PC-9 (cell line): Measurements from ENCODE around the gene NISCH. TPM values are rescaled to one million over a fixed set of nuclear protein-coding genes. Genes with fewer than 3 reads are reported as not detected.

Experiments
- BruUV-seq: library from RNA; stranded (reverse); fragments of 400-500 nt; replicated peaks from 2 replicates; lab custom pipeline; 2021; lab: Mats Ljungman, UMichigan
- CTCF ChIA-PET: fragments of 300-600 bp; sonication (Branson Sonifier 250); formaldehyde crosslinking; loops from one replicate; lab custom pipeline; 2022; ENCODE audit warnings: antibody characterized with exemption; lab: Charles Lee
- POLR2A ChIA-PET: fragments of 300-600 bp; sonication (Branson Sonifier 250); formaldehyde crosslinking; loops from one replicate; lab custom pipeline; 2022; ENCODE audit warnings: antibody characterized with exemption; ENCODE audit not compliant: unreplicated experiment; lab: Charles Lee
- DNase-seq, 2 experiments: peaks; one replicate each; pipeline versions ENCODE4 v3.0.0 to v3.0.0-alpha.2; 2015 to 2022; ENCODE audit warnings: mixed read lengths in 1 of 2
- H2AFZ ChIP-seq: fragments of 200-600 bp; sonication (generic); 2 replicates; pipeline ENCODE4 v1.8.1; 2017; ENCODE audit warnings: antibody characterized with exemption
- H3F3A ChIP-seq: fragments of 200-600 bp; sonication (generic); 2 replicates; pipeline ENCODE4 v1.8.1; 2017; ENCODE audit warnings: antibody characterized with exemption, mild to moderate bottlenecking, low read depth; ENCODE audit not compliant: insufficient read depth
- H3K27ac ChIP-seq: fragments of 200-600 bp; sonication (generic); 2 replicates; pipeline ENCODE4 v1.6.1; 2016; ENCODE audit warnings: mixed run types
- H3K27me3 ChIP-seq: fragments of 200-600 bp; sonication (generic); 2 replicates; pipeline ENCODE4 v1.6.1; 2016; ENCODE audit warnings: low read depth, mixed run types; ENCODE audit not compliant: insufficient read depth
- H3K36me3 ChIP-seq: fragments of 200-600 bp; sonication (generic); 2 replicates; pipeline ENCODE4 v1.6.1; 2016; ENCODE audit warnings: low read depth, mixed run types
- H3K4me1 ChIP-seq: fragments of 200-600 bp; sonication (generic); replicated peaks from 2 replicates; pipeline ENCODE4 v1.6.1; 2016; ENCODE audit warnings: mixed run types; ENCODE audit not compliant: insufficient read depth
- H3K4me2 ChIP-seq: fragments of 200-600 bp; sonication (generic); 2 replicates; pipeline ENCODE4 v1.6.1; 2017; ENCODE audit warnings: mixed run types
- H3K4me3 ChIP-seq: fragments of 200-600 bp; sonication (generic); 2 replicates; pipeline ENCODE4 v1.6.1; 2016; ENCODE audit warnings: mixed run types
- H3K79me2 ChIP-seq: fragments of 200-600 bp; sonication (generic); 2 replicates; pipeline ENCODE4 v1.6.1; 2017; ENCODE audit warnings: low read depth, mixed run types
- H3K9me2 ChIP-seq: fragments of 200-600 bp; sonication (generic); 2 replicates; pipeline ENCODE4 v1.8.1; 2017; ENCODE audit warnings: mild to moderate bottlenecking; ENCODE audit not compliant: insufficient read depth
- H3K9me3 ChIP-seq: fragments of 200-600 bp; sonication (generic); 2 replicates; pipeline ENCODE4 v1.8.1; 2016; ENCODE audit warnings: low read depth; ENCODE audit not compliant: insufficient read depth
- H4K20me1 ChIP-seq: fragments of 200-600 bp; sonication (generic); 2 replicates; pipeline ENCODE4 v1.8.1; 2017; ENCODE audit not compliant: insufficient read depth
- CTCF ChIP-seq: fragments of 200-600 bp; sonication (generic); conservative IDR thresholded peaks from 2 replicates; pipeline ENCODE4 v1.6.1; 2017; ENCODE audit warnings: mixed run types, antibody characterized with exemption, mild to moderate bottlenecking, moderate library complexity
- EZH2 ChIP-seq: fragments of 200-600 bp; sonication (generic); IDR thresholded peaks from 2 replicates; pipeline ENCODE4 v1.8.0; 2017; ENCODE audit warnings: antibody characterized with exemption, low read depth
- intact Hi-C: fragments of 100-400 bp; cut with micrococcal nuclease; formaldehyde crosslinking; loops from one replicate; pipeline ENCODE4 v1.10.0; 2022; ENCODE audit not compliant: unreplicated experiment
- total RNA-seq: library from RNA; stranded (reverse); gene quantifications from 2 replicates; pipeline ENCODE4 v1.2.3, GENCODE V29; 2021

Gene NISCH
- total RNA-seq, 1 experiment from 2014 or later = 66.1 TPM

- intact Hi-C loops = no loop called here
- Histone ChIP-seq H3K4me2 (no peak overlapping the region), H4K20me1 (no peaks in the 10 kb centered on the region), H3K9me2 (no peaks in the 10 kb centered on the region), H3K4me1 (peaks cover 9% of the 10 kb centered on the region; the same call in 1 of the 2 replicates), H3K9me3 (no peaks in the 10 kb centered on the region), H3K27ac (no peak overlapping the region), H3F3A (no peaks in the 10 kb centered on the region), H2AFZ (no peak overlapping the region), H3K36me3 (no peaks in the 10 kb centered on the region), H3K27me3 (no peaks in the 10 kb centered on the region), H3K4me3 (no peak overlapping the region), H3K79me2 (no peaks in the 10 kb centered on the region)
- TF ChIP-seq CTCF (no peak), EZH2 (no peak)
- POLR2A ChIA-PET = no interaction called here
- no TSS peak for BruUV-seq
- CTCF ChIA-PET = no interaction called here
- DNase-seq = no peak
These were observed 18.8 kb upstream of the NISCH start for GRCh38 chr3:52436500-52437149.

- H3K9me3 ChIP-seq = no peaks in the 10 kb centered on the region
- POLR2A ChIA-PET = no interaction called here
- CTCF ChIA-PET = no interaction called here
- H3F3A ChIP-seq = no peaks in the 10 kb centered on the region
- TF ChIP-seq CTCF (no peak), EZH2 (no peak)
- no peaks in the 10 kb centered on the region for H3K36me3 ChIP-seq
- H3K27ac ChIP-seq = no peak overlapping the region
- no peaks in the 10 kb centered on the region for H3K27me3 ChIP-seq
- no TSS peak for BruUV-seq
- no peak overlapping the region for H2AFZ ChIP-seq
- no peak overlapping the region for H3K4me3 ChIP-seq
- DNase-seq = no peak
- H3K4me1 ChIP-seq = peaks cover 6% of the 10 kb centered on the region; the same call in 1 of the 2 replicates
- no peaks in the 10 kb centered on the region for H4K20me1 ChIP-seq
- intact Hi-C loops = no loop called here
- no peaks in the 10 kb centered on the region for H3K9me2 ChIP-seq
- no peaks in the 10 kb centered on the region for H3K79me2 ChIP-seq
- no peak overlapping the region for H3K4me2 ChIP-seq
These were observed 17.9 kb upstream of the NISCH start for GRCh38 chr3:52437326-52438103.

- no TSS peak for BruUV-seq
- CTCF ChIA-PET = no interaction called here
- Histone ChIP-seq H3K4me1 (peaks cover 3% of the 10 kb centered on the region; the same call in 1 of the 2 replicates), H4K20me1 (no peaks in the 10 kb centered on the region), H3F3A (no peaks in the 10 kb centered on the region), H3K9me3 (no peaks in the 10 kb centered on the region), H3K9me2 (no peaks in the 10 kb centered on the region), H3K27me3 (no peaks in the 10 kb centered on the region), H3K4me2 (no peak overlapping the region), H3K36me3 (no peaks in the 10 kb centered on the region), H3K79me2 (no peaks in the 10 kb centered on the region), H2AFZ (no peak overlapping the region), H3K4me3 (no peak overlapping the region), H3K27ac (no peak overlapping the region)
- DNase-seq = no peak
- intact Hi-C loops = no loop called here
- POLR2A ChIA-PET = no interaction called here
- no peak for TF ChIP-seq CTCF
- TF ChIP-seq EZH2 = no peak
These were observed 17.4 kb upstream of the NISCH start for GRCh38 chr3:52438104-52438376.
